ENCODE data around the gene TRABD2B. TPM values are rescaled to one million over a fixed set of nuclear protein-coding genes. Genes with fewer than 3 reads are reported as not detected.

Gene TRABD2B
- total RNA-seq, 1 donor from 2014 or later = 0.89 TPM

DNA sequence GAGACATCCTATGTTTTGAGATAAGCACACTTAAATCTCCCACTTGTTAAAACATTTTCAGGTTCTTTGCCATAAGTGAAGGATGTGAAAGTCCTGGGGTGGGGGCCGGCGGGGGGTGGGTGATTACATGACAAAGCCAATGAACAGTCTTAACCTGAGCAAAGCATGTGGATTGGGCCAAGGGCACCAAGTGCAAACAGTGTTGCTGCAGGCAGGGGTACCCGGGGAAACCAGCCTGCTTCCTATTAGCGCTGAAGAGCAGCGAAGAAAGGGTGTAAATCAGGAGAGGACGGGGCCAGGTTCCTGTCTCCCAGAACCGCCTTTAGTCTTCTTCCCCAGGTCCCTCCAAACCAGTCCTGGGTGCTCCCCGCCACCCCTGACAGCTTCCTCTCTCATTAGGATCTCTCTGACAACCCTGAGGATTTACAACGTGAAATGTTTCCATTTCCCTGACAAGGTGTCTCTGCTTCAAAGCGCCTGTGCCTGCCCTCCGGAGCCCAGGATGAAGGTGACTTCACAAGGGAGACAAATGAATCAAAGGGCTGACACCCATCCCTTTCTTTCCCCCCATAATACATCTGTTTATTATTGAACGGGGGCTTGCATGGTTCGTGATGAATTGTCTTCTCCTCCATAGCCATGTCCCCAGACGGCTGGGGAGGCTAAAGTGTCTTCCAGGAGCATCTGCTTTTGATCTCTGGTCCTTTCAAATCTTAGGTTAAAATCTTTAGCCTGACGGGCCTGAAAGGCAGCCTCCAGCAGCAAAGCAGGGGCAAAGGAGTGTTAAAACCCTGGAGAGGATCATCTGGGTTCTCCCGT, 109.5 kb downstream of the TRABD2B start:
- H3K27me3 ChIP-seq (ENCODE audit: insufficient read depth, low read length) = peaks cover 2% of the 10 kb centered on the region
- H3K4me3 ChIP-seq (ENCODE audit: insufficient read depth, low read depth, low read length) = no peak overlapping the region
- H3K9ac ChIP-seq (ENCODE audit: low read length) = no peak overlapping the region
- no peaks in the 10 kb centered on the region for H3K36me3 Mint-ChIP-seq (ENCODE audit: low read depth, unreplicated experiment)
- peaks cover 3% of the 10 kb centered on the region for H3K9me3 Mint-ChIP-seq (ENCODE audit: unreplicated experiment)
- no peak overlapping the region for H3K27ac Mint-ChIP-seq (ENCODE audit: unreplicated experiment)
- no peaks in the 10 kb centered on the region for H3K79me2 ChIP-seq (ENCODE audit: insufficient read depth, low read length)
- H4K20me1 ChIP-seq (ENCODE audit: insufficient read depth, low read length) = no peaks in the 10 kb centered on the region
- H3K36me3 ChIP-seq (ENCODE audit: insufficient read depth, low read length) = no peaks in the 10 kb centered on the region
- no peaks in the 10 kb centered on the region for H3K9me3 ChIP-seq (ENCODE audit: insufficient read depth, low read depth, low read length)
- H3K27ac ChIP-seq (ENCODE audit: low read depth, low read length) = no peak overlapping the region
- no peak overlapping the region for H3K4me2 ChIP-seq (ENCODE audit: low read length)
- DNase-seq (ENCODE audit: low read depth) (no peak), FAIRE-seq (no peak)
- H2AFZ ChIP-seq (ENCODE audit: low read depth, low read length) = no peak overlapping the region
- TF ChIP-seq, protein P1, sequence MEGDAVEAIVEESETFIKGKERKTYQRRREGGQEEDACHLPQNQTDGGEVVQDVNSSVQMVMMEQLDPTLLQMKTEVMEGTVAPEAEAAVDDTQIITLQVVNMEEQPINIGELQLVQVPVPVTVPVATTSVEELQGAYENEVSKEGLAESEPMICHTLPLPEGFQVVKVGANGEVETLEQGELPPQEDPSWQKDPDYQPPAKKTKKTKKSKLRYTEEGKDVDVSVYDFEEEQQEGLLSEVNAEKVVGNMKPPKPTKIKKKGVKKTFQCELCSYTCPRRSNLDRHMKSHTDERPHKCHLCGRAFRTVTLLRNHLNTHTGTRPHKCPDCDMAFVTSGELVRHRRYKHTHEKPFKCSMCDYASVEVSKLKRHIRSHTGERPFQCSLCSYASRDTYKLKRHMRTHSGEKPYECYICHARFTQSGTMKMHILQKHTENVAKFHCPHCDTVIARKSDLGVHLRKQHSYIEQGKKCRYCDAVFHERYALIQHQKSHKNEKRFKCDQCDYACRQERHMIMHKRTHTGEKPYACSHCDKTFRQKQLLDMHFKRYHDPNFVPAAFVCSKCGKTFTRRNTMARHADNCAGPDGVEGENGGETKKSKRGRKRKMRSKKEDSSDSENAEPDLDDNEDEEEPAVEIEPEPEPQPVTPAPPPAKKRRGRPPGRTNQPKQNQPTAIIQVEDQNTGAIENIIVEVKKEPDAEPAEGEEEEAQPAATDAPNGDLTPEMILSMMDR (IDR thresholded peaks at IDR 0.05; ENCODE audit: insufficient read depth, low read depth, low read length) = no peak
- TF ChIP-seq EZH2 (IDR thresholded peaks at IDR 0.05; ENCODE audit: insufficient read depth, low read length) = no peak
- H3K4me1 Mint-ChIP-seq (ENCODE audit: low read depth, unreplicated experiment) = no peaks in the 10 kb centered on the region
- H3K4me3 Mint-ChIP-seq (ENCODE audit: unreplicated experiment) = no peak overlapping the region
- H3K27me3 Mint-ChIP-seq (ENCODE audit: low read depth, unreplicated experiment) = peaks cover 30% of the 10 kb centered on the region
- H3K4me1 ChIP-seq (ENCODE audit: insufficient read depth, low read length) = no peaks in the 10 kb centered on the region

DNA sequence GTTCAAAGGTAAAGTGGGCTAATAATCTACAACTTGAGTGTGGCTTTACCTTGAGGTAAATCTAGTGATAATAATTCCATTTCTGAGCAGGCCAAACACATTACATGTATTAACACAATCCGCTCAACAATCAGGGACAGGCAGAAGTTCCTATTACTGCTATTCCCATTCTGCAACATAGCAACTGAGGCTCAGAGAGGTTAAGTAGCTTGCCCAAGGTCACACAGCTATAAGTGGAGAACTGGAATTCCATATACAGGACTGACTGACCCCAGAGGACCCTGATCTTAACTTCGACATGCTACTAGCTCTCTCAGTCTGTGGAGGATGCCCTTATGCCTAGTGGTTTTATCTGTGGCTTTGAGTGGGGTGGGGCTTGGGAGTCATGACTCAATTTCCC, 110.1 kb downstream of the TRABD2B start:
- no peaks in the 10 kb centered on the region for H3K9me3 ChIP-seq (ENCODE audit: insufficient read depth, low read depth, low read length)
- no peak overlapping the region for H3K4me3 Mint-ChIP-seq (ENCODE audit: unreplicated experiment)
- H3K27ac ChIP-seq (ENCODE audit: low read depth, low read length) = no peak overlapping the region
- H3K9ac ChIP-seq (ENCODE audit: low read length) = no peak overlapping the region
- H3K79me2 ChIP-seq (ENCODE audit: insufficient read depth, low read length) = no peaks in the 10 kb centered on the region
- DNase-seq (ENCODE audit: low read depth) (no peak), FAIRE-seq (no peak)
- H3K36me3 ChIP-seq (ENCODE audit: insufficient read depth, low read length) = no peaks in the 10 kb centered on the region
- H3K27me3 Mint-ChIP-seq (ENCODE audit: low read depth, unreplicated experiment) = peaks cover 30% of the 10 kb centered on the region
- peaks cover 3% of the 10 kb centered on the region for H3K9me3 Mint-ChIP-seq (ENCODE audit: unreplicated experiment)
- H3K4me1 Mint-ChIP-seq (ENCODE audit: low read depth, unreplicated experiment) = no peaks in the 10 kb centered on the region
- H3K27ac Mint-ChIP-seq (ENCODE audit: unreplicated experiment) = no peak overlapping the region
- H4K20me1 ChIP-seq (ENCODE audit: insufficient read depth, low read length) = no peaks in the 10 kb centered on the region
- no peak overlapping the region for H3K4me2 ChIP-seq (ENCODE audit: low read length)
- TF ChIP-seq, protein P1 (IDR thresholded peaks at IDR 0.05; ENCODE audit: insufficient read depth, low read depth, low read length) = no peak
- no peak for TF ChIP-seq EZH2 (IDR thresholded peaks at IDR 0.05; ENCODE audit: insufficient read depth, low read length)
- no peak overlapping the region for H2AFZ ChIP-seq (ENCODE audit: low read depth, low read length)
- H3K4me3 ChIP-seq (ENCODE audit: insufficient read depth, low read depth, low read length) = no peak overlapping the region
- H3K4me1 ChIP-seq (ENCODE audit: insufficient read depth, low read length) = no peaks in the 10 kb centered on the region
- peaks cover 2% of the 10 kb centered on the region for H3K27me3 ChIP-seq (ENCODE audit: insufficient read depth, low read length)
- no peaks in the 10 kb centered on the region for H3K36me3 Mint-ChIP-seq (ENCODE audit: low read depth, unreplicated experiment)

DNA sequence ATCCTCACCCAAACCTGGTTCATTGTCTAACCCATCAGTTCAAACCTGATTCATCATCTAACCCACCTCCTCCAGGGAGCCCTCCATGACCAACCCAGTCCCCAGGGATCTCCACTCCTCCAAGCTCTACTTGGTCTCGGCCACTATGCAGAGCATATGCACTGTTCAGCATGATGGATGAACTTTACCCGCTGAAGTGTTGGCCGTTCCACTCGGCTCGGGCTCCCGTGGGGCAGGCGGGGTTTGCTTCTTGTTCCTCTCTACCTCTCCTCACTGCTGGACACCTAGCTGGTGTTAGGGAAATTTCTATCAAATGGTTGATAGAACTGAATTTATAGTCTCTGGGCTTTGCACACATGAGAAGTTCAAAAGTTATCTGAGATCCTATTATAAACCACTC, 111.0 kb downstream of the TRABD2B start:
- Histone ChIP-seq H3K79me2 (ENCODE audit: insufficient read depth, low read length) (no peaks in the 10 kb centered on the region), H3K9ac (ENCODE audit: low read length) (no peak overlapping the region), H3K4me3 (ENCODE audit: insufficient read depth, low read depth, low read length) (no peak overlapping the region), H3K4me2 (ENCODE audit: low read length) (no peak overlapping the region), H3K4me1 (ENCODE audit: insufficient read depth, low read length) (no peaks in the 10 kb centered on the region), H3K27me3 (ENCODE audit: insufficient read depth, low read length) (peaks cover 2% of the 10 kb centered on the region), H2AFZ (ENCODE audit: low read depth, low read length) (no peak overlapping the region), H3K9me3 (ENCODE audit: insufficient read depth, low read depth, low read length) (no peaks in the 10 kb centered on the region), H3K27ac (ENCODE audit: low read depth, low read length) (no peak overlapping the region), H3K36me3 (ENCODE audit: insufficient read depth, low read length) (no peaks in the 10 kb centered on the region), H4K20me1 (ENCODE audit: insufficient read depth, low read length) (no peaks in the 10 kb centered on the region)
- Mint-ChIP-seq H3K27me3 (ENCODE audit: low read depth, unreplicated experiment) (peaks cover 30% of the 10 kb centered on the region), H3K27ac (ENCODE audit: unreplicated experiment) (no peak overlapping the region), H3K9me3 (ENCODE audit: unreplicated experiment) (peaks cover 3% of the 10 kb centered on the region), H3K4me3 (ENCODE audit: unreplicated experiment) (no peak overlapping the region), H3K4me1 (ENCODE audit: low read depth, unreplicated experiment) (no peaks in the 10 kb centered on the region), H3K36me3 (ENCODE audit: low read depth, unreplicated experiment) (no peaks in the 10 kb centered on the region)
- TF ChIP-seq EZH2 (IDR thresholded peaks at IDR 0.05; ENCODE audit: insufficient read depth, low read length) = no peak
- TF ChIP-seq, protein P1 (IDR thresholded peaks at IDR 0.05; ENCODE audit: insufficient read depth, low read depth, low read length) = no peak
- DNase-seq (ENCODE audit: low read depth) (no peak), FAIRE-seq (no peak)
